Bronchial epithelial cell (primary cell): ENCODE measurements around the gene CNKSR1. TPM values are rescaled to one million over a fixed set of nuclear protein-coding genes. Genes with fewer than 3 reads are reported as not detected.

ENCODE experiments used
- DNase-seq: peaks from one replicate; pipeline ENCODE4 v3.0.0-alpha.2; 2010; ENCODE audit warnings: low read depth
- FAIRE-seq: peaks from 2 replicates; lab custom pipeline; 2011; peaks lifted over from hg19 to GRCh38; lab: Jason Lieb, UNC
- H3K27me3 ChIP-seq: 2 replicates; pipeline ENCODE4 v1.5.1; 2011; ENCODE audit warnings: low read length; ENCODE audit not compliant: control insufficient read depth, insufficient read depth
- H3K36me3 ChIP-seq: 2 replicates; pipeline ENCODE4 v1.5.1; 2011; ENCODE audit warnings: low read length; ENCODE audit not compliant: control insufficient read depth, insufficient read depth
- H3K4me3 ChIP-seq: 2 replicates; pipeline ENCODE4 v1.5.1; 2011; ENCODE audit warnings: mild to moderate bottlenecking, low read depth, low read length, control low read depth
- CTCF ChIP-seq: IDR thresholded peaks from 2 replicates; pipeline ENCODE4 v1.5.1; 2011; ENCODE audit warnings: mild to moderate bottlenecking, moderate library complexity, low read length, control low read depth, inconsistent platforms; ENCODE audit not compliant: insufficient read depth, severe bottlenecking
- total RNA-seq: library from RNA; depleted of rRNA; stranded (reverse); fragments of >200 nt; gene quantifications from 2 replicates; pipeline ENCODE4 v1.2.1, GENCODE V29; 2014

The CNKSR1 gene
- total RNA-seq, 1 donor from 2014 or later: 15.8 TPM

DNA sequence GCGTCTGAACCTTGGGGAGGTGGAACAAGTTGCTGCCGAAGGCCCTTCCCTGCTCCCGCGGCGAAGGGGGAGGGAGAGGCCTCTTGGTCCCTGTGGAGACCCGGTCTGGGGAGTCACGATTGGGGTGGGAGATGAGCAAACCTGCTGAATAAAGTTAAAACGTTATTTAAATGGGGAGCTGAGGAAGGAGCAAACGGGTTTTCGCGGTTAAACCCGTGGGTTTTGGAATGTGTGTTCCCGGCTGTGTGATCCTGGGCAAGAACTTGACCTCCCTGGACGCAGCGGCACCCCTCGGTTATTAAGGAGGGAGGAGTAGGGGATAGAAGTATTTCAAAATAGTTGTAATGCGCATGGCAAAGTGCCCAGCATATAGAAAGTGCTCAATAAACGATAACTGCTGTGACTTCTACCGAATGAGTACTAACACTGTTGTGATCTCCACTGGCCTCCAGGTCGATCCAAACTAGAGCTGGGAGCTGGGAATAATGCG, 15.0 kb upstream of the CNKSR1 start:
- peak overlapping the region; percentile 39 for H3K4me3 ChIP-seq
- TF ChIP-seq CTCF: no peak
- no peaks in the 10 kb centered on the region for H3K36me3 ChIP-seq
- H3K27me3 ChIP-seq: peaks cover 4% of the 10 kb centered on the region
- FAIRE-seq: no peak
- DNase-seq: no peak

- Histone ChIP-seq H3K27me3 (peaks cover 4% of the 10 kb centered on the region), H3K36me3 (no peaks in the 10 kb centered on the region), H3K4me3 (peak overlapping the region; percentile 19)
- no peak for TF ChIP-seq CTCF
- DNase-seq (no peak), FAIRE-seq (no peak)
These were observed 13.6 kb upstream of the CNKSR1 start for GRCh38 chr1:26163684-26164035.

DNA sequence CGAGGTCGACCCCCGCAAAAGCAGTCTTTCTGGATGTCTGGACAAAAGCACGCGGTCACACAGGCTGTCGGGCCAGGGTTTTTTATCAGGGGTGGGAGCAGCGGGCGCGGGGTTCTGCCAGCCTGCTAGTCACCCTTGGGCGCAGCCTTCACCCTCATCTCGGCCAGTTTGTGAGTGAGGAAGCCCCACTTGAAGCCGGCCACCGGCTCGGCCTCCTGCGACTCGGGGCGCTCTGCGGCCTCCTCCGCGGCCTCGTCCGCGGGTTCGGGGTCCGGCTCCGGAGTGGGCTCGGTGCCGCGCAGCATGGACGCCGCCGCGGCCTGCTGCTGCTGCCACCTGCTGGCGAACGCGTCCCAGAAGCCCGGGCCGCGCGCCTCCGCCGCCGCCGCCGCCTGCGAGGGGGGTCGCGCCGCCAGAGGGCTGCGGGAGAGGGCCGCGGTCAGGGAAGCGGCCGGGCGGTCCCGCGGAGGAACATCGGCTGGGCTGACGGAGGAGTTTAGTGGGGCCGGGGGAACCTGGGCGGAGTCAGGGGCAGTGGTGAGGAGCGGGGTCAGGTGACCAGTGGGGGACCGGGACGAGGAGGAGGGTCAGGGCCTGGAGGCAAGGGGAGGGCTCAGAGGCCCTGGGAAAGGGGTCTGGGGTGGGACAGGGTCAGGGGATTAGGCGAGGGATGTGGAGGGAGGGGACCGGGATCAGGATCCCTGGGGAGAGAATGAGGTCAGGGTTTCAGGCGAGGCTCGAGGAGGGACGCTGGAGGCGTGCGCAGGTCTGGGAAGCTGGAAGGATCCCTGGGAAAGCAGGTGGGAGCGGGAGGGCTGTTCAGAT, 13.0 kb upstream of the CNKSR1 start:
- peak; percentile 51 for TF ChIP-seq CTCF
- FAIRE-seq: no peak
- H3K4me3 ChIP-seq: peak overlapping the region; percentile 19
- H3K27me3 ChIP-seq: peaks cover 4% of the 10 kb centered on the region
- DNase-seq: no peak
- H3K36me3 ChIP-seq: no peaks in the 10 kb centered on the region

DNA sequence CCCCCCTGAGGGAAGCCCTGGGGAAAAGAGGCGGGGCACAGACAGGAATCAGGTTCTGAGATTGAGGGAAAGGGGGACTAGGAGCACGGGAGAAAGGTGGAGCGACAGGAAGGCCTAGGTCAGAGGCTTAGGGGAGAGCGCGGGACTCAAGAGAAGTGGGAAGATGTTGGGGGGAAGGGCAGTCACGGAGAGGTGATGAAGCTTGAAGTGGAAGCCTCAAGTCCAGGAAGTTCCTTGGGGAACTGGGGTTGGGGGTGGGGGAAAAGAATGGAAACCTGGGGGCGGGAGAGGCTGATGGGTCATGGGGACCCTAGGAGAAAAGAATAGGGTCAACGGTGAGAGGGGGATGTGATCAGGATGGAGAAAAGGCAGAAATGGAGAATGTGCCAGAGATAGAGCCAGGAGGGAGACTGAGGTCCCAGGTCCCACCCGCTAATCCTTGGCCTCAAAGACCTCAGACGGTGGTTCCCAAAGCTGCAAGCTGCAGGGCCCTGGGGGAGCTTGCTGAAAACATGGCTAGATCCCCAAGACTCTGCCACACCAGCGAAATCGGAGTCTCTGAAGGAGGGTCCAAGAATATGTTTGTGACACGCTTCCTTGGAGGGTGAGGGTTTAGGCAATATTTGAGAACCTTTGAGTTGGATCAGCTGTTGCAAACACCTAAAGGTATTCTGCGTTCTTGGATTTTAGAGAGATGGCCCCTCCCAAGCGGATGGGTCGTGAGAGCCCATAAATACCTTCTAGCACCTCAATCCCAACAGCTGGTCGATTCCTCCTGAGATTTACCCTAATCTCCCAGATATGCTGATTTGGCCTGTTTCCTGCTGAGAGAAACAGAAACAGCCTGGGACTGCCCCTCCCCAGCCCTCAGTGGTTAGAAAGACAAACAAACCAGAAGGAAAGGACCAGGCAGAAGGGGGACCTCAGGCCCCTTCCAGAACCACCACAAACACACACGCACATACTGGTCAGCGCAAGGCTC, 12.1 kb upstream of the CNKSR1 start:
- H3K4me3 ChIP-seq: no peak overlapping the region
- peaks cover 4% of the 10 kb centered on the region for H3K27me3 ChIP-seq
- no peak for DNase-seq
- no peaks in the 10 kb centered on the region for H3K36me3 ChIP-seq
- no peak for TF ChIP-seq CTCF
- FAIRE-seq: no peak

DNA sequence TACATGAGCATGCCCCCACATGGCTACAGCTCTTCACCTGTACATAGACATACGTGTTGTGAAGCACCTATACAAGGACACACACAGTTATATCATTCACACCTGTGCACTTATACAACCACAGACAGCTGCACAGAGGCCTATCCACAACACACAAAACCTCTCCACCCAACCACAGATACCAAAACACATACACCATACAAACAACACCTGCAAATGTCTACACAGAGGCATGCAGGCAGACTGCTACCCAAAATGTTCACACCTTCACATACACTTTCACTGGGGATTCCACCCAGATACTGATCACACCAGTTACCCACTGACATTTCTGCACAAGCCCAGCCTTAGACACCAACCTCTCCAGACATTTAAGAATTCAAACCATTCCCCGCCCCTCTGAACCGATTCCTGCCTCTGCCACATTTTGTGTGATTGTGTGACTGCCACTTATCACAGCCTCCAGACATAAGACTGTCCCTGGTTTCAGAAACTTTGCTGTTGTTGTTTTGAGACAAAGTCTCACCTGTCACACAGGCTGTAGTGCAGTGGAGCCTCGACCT, 10.5 kb upstream of the CNKSR1 start:
- H3K36me3 ChIP-seq: peaks cover 8% of the 10 kb centered on the region
- H3K27me3 ChIP-seq: peaks cover 4% of the 10 kb centered on the region
- no peak overlapping the region for H3K4me3 ChIP-seq
- no peak for TF ChIP-seq CTCF
- no peak for FAIRE-seq
- no peak for DNase-seq
